Hair follicular keratinocyte (primary cell): ENCODE measurements around the gene KRT86. TPM values are rescaled to one million over a fixed set of nuclear protein-coding genes. Genes with fewer than 3 reads are reported as not detected.

Experiments
- total RNA-seq: library from RNA; depleted of rRNA; stranded (reverse); fragments of >200 nt; gene quantifications from 2 replicates; pipeline ENCODE4 v1.2.3, GENCODE V29; 2015

KRT86 gene
- 0.08 TPM in 1 of 2 replicates, not detected in the other for total RNA-seq

GRCh38 chr12:52274521-52275120, at the start of gene KRT86:
Gene KRT86 (plus strand): TSS chr12:52274645. CDS start chr12:52301917, 27,272 bp downstream.

DNA sequence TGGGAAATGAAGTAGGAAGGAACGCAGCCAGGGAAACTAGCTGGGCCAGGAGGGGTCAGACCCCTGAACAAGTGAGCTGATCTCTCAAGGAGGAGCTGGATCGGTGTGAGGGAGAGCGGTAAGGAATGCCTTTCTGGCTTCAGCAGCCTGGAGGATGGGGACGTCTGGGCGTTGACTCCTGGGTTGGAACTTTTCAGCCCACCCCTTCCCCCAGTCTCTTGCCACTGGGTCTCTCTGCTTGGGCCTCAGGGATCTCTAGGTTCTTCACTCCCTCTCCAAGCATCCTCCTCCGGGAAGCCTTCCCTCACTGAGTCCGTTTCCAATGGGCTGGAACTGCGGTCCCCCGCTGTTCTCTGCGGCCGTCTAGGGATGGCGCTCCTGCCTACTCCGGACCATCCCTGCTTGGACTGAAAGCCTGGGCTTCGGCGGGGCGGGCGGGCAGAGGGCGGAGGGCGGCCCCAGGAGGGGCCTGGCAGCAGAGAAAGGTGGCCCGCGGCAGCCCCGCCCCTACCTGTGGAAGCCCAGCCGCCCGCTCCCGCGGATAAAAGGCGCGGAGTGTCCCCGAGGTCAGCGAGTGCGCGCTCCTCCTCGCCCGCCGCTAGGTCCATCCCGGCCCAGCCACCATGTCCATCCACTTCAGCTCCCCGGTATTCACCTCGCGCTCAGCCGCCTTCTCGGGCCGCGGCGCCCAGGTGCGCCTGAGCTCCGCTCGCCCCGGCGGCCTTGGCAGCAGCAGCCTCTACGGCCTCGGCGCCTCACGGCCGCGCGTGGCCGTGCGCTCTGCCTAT, 41.6 kb upstream of the KRT86 start, which contains the start of gene KRT7:
TSS of gene KRT7 (plus strand) at position 570 of the 788 bp plus-strand sequence. CDS start at position 624, 54 bp downstream.

DNA sequence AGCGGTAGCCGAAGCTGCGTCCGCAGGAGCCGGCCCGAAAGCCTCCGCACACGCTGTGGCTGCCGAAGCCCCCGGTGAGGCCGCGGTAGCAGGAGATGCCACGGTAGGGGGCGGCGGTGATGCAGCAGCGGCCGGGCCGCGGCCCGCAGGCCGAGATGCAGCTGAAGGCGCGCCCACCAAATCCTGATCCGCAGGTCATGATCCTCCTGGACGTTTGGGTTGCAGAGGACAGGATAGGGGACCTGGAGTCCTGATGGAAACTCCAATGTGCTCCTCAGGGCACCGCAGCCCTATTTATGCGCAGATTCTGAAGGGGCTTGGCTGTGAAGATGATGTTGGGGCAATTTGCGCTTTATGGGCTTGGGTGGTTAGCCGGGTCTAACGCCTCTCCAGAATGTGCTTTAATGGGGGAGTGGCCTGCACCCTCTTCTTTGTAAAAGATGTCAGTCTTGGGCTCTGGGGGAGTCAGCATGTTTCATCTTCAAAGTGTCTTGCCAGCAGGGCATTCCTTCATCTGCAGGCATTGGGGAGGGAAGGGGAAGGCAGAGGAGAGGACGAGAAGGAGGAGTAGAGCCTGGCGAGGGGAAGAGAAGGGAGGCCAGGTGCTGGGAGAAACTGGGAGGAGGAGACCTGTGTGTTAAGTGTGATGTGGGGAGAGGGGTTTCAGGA, 17.0 kb downstream of the KRT86 start, which contains the start of gene KRT81:
TSS of gene KRT81 (minus strand) at position 268 of the 669 bp plus-strand sequence. CDS start at position 199, 69 bp downstream.

DNA sequence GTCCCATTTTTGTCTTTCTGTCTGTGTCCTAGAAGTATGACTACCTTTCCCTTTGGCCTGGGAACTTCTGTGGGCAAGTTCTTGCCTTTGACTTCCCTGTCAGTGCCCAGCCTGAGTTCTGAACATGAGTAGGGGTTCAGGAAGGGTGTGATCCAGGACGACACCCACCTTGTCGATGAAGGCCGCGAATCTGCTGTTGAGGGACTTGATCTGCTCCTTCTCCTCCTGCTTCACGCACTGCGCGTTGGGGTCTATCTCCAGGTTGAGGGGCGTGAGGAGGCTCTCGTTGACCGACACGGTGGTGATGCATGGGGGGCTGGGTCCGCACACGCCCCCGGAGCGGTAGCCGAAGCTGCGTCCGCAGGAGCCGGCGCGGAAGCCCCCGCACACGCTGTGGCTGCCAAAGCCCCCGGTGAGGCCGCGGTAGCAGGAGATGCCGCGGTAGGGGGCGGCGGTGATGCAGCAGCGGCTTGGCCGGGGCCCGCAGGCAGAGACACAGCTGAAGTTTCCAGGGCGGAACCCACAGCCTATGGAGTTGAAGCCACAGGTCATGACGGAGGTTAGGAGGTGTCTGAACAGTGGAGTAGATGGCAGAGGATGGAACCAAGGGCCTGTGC, 46.4 kb downstream of the KRT86 start, which contains the start of gene KRT83:
TSS of gene KRT83 (minus strand) at position 615 of the 617 bp plus-strand sequence. CDS start at position 552, 63 bp downstream.

Other genes with a start within 250 kb of the KRT86 start
- 2.5 and 3.1 TPM in 2 replicates for gene NR4A1, start 223.2 kb upstream of the KRT86 start, total RNA-seq
- 68.9 and 82.1 TPM in 2 replicates for gene ATG101, start 204.7 kb upstream of the KRT86 start, total RNA-seq
- not detected in 2 replicates for gene SMIM41, start 194.9 kb upstream of the KRT86 start, total RNA-seq
- gene KRT80, start 82.6 kb upstream of the KRT86 start, total RNA-seq: 0.11 and 0.55 TPM in 2 replicates
- gene KRT7, start 41.4 kb upstream of the KRT86 start, total RNA-seq: 131 and 353 TPM in 2 replicates
- gene KRT81, start 16.9 kb downstream of the KRT86 start, total RNA-seq: 0.08 and 0.19 TPM in 2 replicates
- not detected in 2 replicates for gene KRT83, start 46.8 kb downstream of the KRT86 start, total RNA-seq
- gene KRT85, start 92.8 kb downstream of the KRT86 start, total RNA-seq: not detected in 2 replicates
- not detected in 2 replicates for gene KRT84, start 111.0 kb downstream of the KRT86 start, total RNA-seq
- gene KRT82, start 131.7 kb downstream of the KRT86 start, total RNA-seq: not detected in 2 replicates
- gene KRT75, start 159.7 kb downstream of the KRT86 start, total RNA-seq: 4.9 and 7.4 TPM in 2 replicates
- gene KRT6B, start 177.5 kb downstream of the KRT86 start, total RNA-seq: 883 and 1,696 TPM in 2 replicates
- 11.7 and 19.2 TPM in 2 replicates for gene KRT6C, start 199.2 kb downstream of the KRT86 start, total RNA-seq
- gene KRT6A, start 218.6 kb downstream of the KRT86 start, total RNA-seq: 3,851 and 5,054 TPM in 2 replicates
- gene KRT5, start 245.7 kb downstream of the KRT86 start, total RNA-seq: 12,420 and 12,774 TPM in 2 replicates